WTC11 (cell line): ENCODE measurements around the gene CLNK. TPM values are rescaled to one million over a fixed set of nuclear protein-coding genes. Genes with fewer than 3 reads are reported as not detected.

Experiments
- ATAC-seq: fragments of 200-7000 bp; cut with Tn5 transposase; 2 replicates; pipeline ENCODE4 v1.10.0; 2021; ENCODE audit warnings: mild to moderate bottlenecking, moderate library complexity
- CTCF ChIA-PET: fragments of 300-600 bp; sonication (Branson Sonifier 250); formaldehyde crosslinking; loops from one replicate; lab custom pipeline; 2021; ENCODE audit warnings: antibody characterized with exemption; lab: Charles Lee
- POLR2A ChIA-PET: fragments of 350-600 bp; sonication (Branson Sonifier 250); formaldehyde crosslinking; loops from one replicate; lab custom pipeline; 2021; ENCODE audit warnings: antibody characterized with exemption; lab: Charles Lee
- DNase-seq: peaks from one replicate; pipeline ENCODE4 v3.0.0; 2021; ENCODE audit warnings: low spot score
- H3K27ac Mint-ChIP-seq: 2 replicates; pipeline ENCODE4 v1.8.0; 2021; ENCODE audit warnings: mixed read lengths
- H3K27me3 Mint-ChIP-seq: 2 replicates; pipeline ENCODE4 v1.8.0; 2021; ENCODE audit warnings: low read depth, mild to moderate bottlenecking, moderate library complexity, mixed read lengths
- H3K36me3 Mint-ChIP-seq: 2 replicates; pipeline ENCODE4 v1.8.0; 2021; ENCODE audit warnings: mixed read lengths
- H3K4me1 Mint-ChIP-seq: 2 replicates; pipeline ENCODE4 v1.8.0; 2022; ENCODE audit warnings: mixed read lengths
- H3K4me3 Mint-ChIP-seq: 2 replicates; pipeline ENCODE4 v1.8.0; 2021; ENCODE audit warnings: mild to moderate bottlenecking, moderate library complexity, mixed read lengths
- H3K9me3 Mint-ChIP-seq: 2 replicates; pipeline ENCODE4 v1.8.0; 2021; ENCODE audit warnings: mixed read lengths
- MYBL2 ChIP-seq: sonication (generic); formaldehyde crosslinking; IDR thresholded peaks from 2 replicates; pipeline ENCODE4 v1.8.1; 2023; ENCODE audit warnings: mild to moderate bottlenecking, moderate library complexity, missing genetic modification reagents
- NFATC4 ChIP-seq: fragments of 250-450 bp; sonication (Bioruptor Pico); IDR thresholded peaks from 2 replicates; pipeline ENCODE4 v1.9.0; 2021; ENCODE audit warnings: mild to moderate bottlenecking
- NR1H2 ChIP-seq: sonication (generic); formaldehyde crosslinking; IDR thresholded peaks from 2 replicates; pipeline ENCODE4 v1.9.0; 2021; ENCODE audit warnings: mild to moderate bottlenecking, moderate library complexity, missing genetic modification reagents
- RORB ChIP-seq: fragments of 250-450 bp; sonication (Bioruptor Pico); IDR thresholded peaks from 2 replicates; pipeline ENCODE4 v1.9.0; 2021; ENCODE audit warnings: mild to moderate bottlenecking
- SMAD3 ChIP-seq: sonication (generic); formaldehyde crosslinking; IDR thresholded peaks from 2 replicates; pipeline ENCODE4 v1.8.0; 2022; ENCODE audit warnings: missing genetic modification reagents, mild to moderate bottlenecking, borderline replicate concordance
- ZNF219 ChIP-seq: sonication (generic); formaldehyde crosslinking; IDR thresholded peaks from 2 replicates; pipeline ENCODE4 v1.8.0; 2023; ENCODE audit warnings: missing genetic modification reagents, mild to moderate bottlenecking, borderline replicate concordance
- ZNF232 ChIP-seq: sonication (generic); formaldehyde crosslinking; IDR thresholded peaks from 2 replicates; pipeline ENCODE4 v1.8.0; 2022; ENCODE audit warnings: mild to moderate bottlenecking, missing genetic modification reagents
- total RNA-seq: library from RNA; stranded (reverse); gene quantifications from 3 replicates; pipeline ENCODE4 v1.2.3, GENCODE V29; 2021
- TF ChIP-seq, protein P1 (sequence below): sonication (generic); formaldehyde crosslinking; IDR thresholded peaks from 2 replicates; pipeline ENCODE4 v1.8.0; 2022; ENCODE audit warnings: missing genetic modification reagents
- TF ChIP-seq, protein P2 (sequence below): fragments of 250-450 bp; sonication (Bioruptor Pico); IDR thresholded peaks from 2 replicates; pipeline ENCODE4 v1.9.0; 2021; ENCODE audit warnings: mild to moderate bottlenecking
- TF ChIP-seq, protein P3 (sequence below): sonication (generic); formaldehyde crosslinking; IDR thresholded peaks from 2 replicates; pipeline ENCODE4 v1.8.0; 2022; ENCODE audit warnings: mild to moderate bottlenecking, missing genetic modification reagents
- TF ChIP-seq, protein P4 (sequence below): fragments of 200-600 bp; IDR thresholded peaks from 2 replicates; pipeline ENCODE4 v1.8.0; 2022; ENCODE audit warnings: antibody characterized with exemption
- TF ChIP-seq, protein P5 (sequence below): sonication (generic); formaldehyde crosslinking; IDR thresholded peaks from 2 replicates; pipeline ENCODE4 v1.8.1; 2023; ENCODE audit warnings: mild to moderate bottlenecking, missing genetic modification reagents, moderate library complexity
- TF ChIP-seq, protein P6 (sequence below): sonication (generic); formaldehyde crosslinking; IDR thresholded peaks from 2 replicates; pipeline ENCODE4 v1.8.1; 2022; ENCODE audit warnings: low read depth, mild to moderate bottlenecking, moderate library complexity, missing genetic modification reagents, borderline replicate concordance
- TF ChIP-seq, protein P7 (sequence below): fragments of 250-450 bp; sonication (Bioruptor Pico); IDR thresholded peaks from 2 replicates; pipeline ENCODE4 v1.9.0; 2021; ENCODE audit warnings: mild to moderate bottlenecking
- TF ChIP-seq, protein P8 (sequence below): sonication (generic); formaldehyde crosslinking; IDR thresholded peaks from 2 replicates; pipeline ENCODE4 v1.8.1; 2022; ENCODE audit warnings: mild to moderate bottlenecking, moderate library complexity, missing genetic modification reagents
- TF ChIP-seq, protein P9 (sequence below): sonication (generic); formaldehyde crosslinking; conservative IDR thresholded peaks from 2 replicates; pipeline ENCODE4 v1.8.1; 2022; ENCODE audit warnings: mild to moderate bottlenecking, missing genetic modification reagents

Gene CLNK
- total RNA-seq, 1 experiment from 2014 or later, result not detected

DNA sequence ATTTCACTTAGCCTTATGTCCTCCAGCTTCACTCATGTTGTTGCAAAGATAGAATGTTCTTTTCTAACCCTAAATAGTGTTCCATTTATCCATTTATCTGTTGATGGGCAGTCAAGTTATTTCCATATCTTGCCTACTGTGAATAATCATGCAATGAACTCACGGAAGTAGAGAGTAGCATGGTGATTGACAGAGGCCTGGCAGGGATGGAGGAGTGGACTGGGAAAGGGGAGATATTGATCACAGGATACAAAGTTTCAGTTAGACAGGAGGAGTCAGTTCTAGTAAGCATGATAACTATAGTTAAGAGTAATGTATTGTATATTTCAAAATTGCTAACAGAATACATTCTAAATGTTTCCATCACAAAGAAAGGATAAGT, 10.3 kb upstream of the CLNK start:
- CTCF ChIA-PET, result no interaction called here

DNA sequence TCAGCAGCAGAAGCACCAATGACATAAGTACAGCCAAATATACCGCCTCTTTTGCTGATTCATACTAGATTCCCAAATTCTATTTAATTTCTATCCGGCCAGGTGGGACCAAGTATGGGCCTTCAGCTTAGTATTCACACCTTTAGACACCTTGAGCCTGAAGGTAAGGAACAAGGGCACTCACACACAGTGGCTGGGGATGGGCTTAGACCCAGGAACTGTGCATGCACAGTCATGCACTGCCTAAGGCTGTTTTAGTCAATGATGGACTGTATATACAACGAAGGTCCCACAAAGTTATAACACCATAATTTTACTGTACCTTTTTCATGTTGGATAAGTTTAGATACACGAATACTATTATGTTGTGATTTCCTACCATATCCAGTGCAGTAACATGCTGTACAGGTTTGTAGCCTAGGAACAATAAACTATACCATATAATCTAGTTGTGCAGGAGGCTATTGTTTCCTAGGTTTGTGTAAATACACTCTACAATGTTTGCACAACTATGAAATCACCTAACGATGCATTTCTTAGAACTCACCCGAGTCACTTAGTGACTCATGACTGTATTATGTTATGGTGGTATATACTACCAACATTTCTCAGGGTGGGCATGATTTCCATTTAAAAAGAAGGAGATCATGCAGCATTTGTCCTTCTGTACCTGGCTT, 9.7 kb upstream of the CLNK start:
- POLR2A ChIA-PET, result no interaction called here
- Mint-ChIP-seq H3K9me3 (peaks cover 80% of the 10 kb centered on the region), H3K27me3 (peaks cover 5% of the 10 kb centered on the region; the same call in 1 of the 2 replicates)
- TF ChIP-seq, protein P1, sequence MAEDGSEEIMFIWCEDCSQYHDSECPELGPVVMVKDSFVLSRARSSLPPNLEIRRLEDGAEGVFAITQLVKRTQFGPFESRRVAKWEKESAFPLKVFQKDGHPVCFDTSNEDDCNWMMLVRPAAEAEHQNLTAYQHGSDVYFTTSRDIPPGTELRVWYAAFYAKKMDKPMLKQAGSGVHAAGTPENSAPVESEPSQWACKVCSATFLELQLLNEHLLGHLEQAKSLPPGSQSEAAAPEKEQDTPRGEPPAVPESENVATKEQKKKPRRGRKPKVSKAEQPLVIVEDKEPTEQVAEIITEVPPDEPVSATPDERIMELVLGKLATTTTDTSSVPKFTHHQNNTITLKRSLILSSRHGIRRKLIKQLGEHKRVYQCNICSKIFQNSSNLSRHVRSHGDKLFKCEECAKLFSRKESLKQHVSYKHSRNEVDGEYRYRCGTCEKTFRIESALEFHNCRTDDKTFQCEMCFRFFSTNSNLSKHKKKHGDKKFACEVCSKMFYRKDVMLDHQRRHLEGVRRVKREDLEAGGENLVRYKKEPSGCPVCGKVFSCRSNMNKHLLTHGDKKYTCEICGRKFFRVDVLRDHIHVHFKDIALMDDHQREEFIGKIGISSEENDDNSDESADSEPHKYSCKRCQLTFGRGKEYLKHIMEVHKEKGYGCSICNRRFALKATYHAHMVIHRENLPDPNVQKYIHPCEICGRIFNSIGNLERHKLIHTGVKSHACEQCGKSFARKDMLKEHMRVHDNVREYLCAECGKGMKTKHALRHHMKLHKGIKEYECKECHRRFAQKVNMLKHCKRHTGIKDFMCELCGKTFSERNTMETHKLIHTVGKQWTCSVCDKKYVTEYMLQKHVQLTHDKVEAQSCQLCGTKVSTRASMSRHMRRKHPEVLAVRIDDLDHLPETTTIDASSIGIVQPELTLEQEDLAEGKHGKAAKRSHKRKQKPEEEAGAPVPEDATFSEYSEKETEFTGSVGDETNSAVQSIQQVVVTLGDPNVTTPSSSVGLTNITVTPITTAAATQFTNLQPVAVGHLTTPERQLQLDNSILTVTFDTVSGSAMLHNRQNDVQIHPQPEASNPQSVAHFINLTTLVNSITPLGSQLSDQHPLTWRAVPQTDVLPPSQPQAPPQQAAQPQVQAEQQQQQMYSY, result no peak
- TF ChIP-seq, protein P2, sequence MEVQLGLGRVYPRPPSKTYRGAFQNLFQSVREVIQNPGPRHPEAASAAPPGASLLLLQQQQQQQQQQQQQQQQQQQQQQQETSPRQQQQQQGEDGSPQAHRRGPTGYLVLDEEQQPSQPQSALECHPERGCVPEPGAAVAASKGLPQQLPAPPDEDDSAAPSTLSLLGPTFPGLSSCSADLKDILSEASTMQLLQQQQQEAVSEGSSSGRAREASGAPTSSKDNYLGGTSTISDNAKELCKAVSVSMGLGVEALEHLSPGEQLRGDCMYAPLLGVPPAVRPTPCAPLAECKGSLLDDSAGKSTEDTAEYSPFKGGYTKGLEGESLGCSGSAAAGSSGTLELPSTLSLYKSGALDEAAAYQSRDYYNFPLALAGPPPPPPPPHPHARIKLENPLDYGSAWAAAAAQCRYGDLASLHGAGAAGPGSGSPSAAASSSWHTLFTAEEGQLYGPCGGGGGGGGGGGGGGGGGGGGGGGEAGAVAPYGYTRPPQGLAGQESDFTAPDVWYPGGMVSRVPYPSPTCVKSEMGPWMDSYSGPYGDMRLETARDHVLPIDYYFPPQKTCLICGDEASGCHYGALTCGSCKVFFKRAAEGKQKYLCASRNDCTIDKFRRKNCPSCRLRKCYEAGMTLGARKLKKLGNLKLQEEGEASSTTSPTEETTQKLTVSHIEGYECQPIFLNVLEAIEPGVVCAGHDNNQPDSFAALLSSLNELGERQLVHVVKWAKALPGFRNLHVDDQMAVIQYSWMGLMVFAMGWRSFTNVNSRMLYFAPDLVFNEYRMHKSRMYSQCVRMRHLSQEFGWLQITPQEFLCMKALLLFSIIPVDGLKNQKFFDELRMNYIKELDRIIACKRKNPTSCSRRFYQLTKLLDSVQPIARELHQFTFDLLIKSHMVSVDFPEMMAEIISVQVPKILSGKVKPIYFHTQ, result no peak
- TF ChIP-seq, protein P3, sequence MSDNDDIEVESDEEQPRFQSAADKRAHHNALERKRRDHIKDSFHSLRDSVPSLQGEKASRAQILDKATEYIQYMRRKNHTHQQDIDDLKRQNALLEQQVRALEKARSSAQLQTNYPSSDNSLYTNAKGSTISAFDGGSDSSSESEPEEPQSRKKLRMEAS (CRISPR knock-in tag), result no peak
- TF ChIP-seq, protein P4, sequence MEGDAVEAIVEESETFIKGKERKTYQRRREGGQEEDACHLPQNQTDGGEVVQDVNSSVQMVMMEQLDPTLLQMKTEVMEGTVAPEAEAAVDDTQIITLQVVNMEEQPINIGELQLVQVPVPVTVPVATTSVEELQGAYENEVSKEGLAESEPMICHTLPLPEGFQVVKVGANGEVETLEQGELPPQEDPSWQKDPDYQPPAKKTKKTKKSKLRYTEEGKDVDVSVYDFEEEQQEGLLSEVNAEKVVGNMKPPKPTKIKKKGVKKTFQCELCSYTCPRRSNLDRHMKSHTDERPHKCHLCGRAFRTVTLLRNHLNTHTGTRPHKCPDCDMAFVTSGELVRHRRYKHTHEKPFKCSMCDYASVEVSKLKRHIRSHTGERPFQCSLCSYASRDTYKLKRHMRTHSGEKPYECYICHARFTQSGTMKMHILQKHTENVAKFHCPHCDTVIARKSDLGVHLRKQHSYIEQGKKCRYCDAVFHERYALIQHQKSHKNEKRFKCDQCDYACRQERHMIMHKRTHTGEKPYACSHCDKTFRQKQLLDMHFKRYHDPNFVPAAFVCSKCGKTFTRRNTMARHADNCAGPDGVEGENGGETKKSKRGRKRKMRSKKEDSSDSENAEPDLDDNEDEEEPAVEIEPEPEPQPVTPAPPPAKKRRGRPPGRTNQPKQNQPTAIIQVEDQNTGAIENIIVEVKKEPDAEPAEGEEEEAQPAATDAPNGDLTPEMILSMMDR, result no peak
- TF ChIP-seq ZNF232 (CRISPR knock-in tag) (no peak), MYBL2 (no peak)
- TF ChIP-seq, all 79 proteins: peak for 0
- H3K4me3 Mint-ChIP-seq, result no peak overlapping the region
- peaks cover 55% of the 10 kb centered on the region for H3K36me3 Mint-ChIP-seq
- DNase-seq (no peak), ATAC-seq (no peak)
- CTCF ChIA-PET, result no interaction called here
- no peaks in the 10 kb centered on the region for H3K4me1 Mint-ChIP-seq
- no peak overlapping the region for H3K27ac Mint-ChIP-seq

More for the DNA sequence above, 10.3 kb upstream of the CLNK start:
- Mint-ChIP-seq H3K27me3 (peaks cover 5% of the 10 kb centered on the region; the same call in 1 of the 2 replicates), H3K4me1 (no peaks in the 10 kb centered on the region), H3K27ac (no peak overlapping the region), H3K36me3 (peaks cover 54% of the 10 kb centered on the region), H3K9me3 (peaks cover 77% of the 10 kb centered on the region), H3K4me3 (no peak overlapping the region)
- POLR2A ChIA-PET, result no interaction called here
- DNase-seq, result no peak
- no peak for ATAC-seq
- TF ChIP-seq NFATC4 (CRISPR knock-in tag), result no peak
- TF ChIP-seq ZNF219 (CRISPR knock-in tag), result no peak
- TF ChIP-seq SMAD3, result no peak
- no peak for TF ChIP-seq NR1H2 (CRISPR knock-in tag)
- TF ChIP-seq, protein P5, sequence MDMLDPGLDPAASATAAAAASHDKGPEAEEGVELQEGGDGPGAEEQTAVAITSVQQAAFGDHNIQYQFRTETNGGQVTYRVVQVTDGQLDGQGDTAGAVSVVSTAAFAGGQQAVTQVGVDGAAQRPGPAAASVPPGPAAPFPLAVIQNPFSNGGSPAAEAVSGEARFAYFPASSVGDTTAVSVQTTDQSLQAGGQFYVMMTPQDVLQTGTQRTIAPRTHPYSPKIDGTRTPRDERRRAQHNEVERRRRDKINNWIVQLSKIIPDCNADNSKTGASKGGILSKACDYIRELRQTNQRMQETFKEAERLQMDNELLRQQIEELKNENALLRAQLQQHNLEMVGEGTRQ (CRISPR knock-in tag), result no peak
- TF ChIP-seq RORB (CRISPR knock-in tag), result no peak
- TF ChIP-seq, protein P6, sequence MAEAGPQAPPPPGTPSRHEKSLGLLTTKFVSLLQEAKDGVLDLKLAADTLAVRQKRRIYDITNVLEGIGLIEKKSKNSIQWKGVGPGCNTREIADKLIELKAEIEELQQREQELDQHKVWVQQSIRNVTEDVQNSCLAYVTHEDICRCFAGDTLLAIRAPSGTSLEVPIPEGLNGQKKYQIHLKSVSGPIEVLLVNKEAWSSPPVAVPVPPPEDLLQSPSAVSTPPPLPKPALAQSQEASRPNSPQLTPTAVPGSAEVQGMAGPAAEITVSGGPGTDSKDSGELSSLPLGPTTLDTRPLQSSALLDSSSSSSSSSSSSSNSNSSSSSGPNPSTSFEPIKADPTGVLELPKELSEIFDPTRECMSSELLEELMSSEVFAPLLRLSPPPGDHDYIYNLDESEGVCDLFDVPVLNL (CRISPR knock-in tag), result no peak
- TF ChIP-seq, protein P7, sequence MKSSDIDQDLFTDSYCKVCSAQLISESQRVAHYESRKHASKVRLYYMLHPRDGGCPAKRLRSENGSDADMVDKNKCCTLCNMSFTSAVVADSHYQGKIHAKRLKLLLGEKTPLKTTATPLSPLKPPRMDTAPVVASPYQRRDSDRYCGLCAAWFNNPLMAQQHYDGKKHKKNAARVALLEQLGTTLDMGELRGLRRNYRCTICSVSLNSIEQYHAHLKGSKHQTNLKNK (CRISPR knock-in tag), result no peak
- TF ChIP-seq, protein P8, sequence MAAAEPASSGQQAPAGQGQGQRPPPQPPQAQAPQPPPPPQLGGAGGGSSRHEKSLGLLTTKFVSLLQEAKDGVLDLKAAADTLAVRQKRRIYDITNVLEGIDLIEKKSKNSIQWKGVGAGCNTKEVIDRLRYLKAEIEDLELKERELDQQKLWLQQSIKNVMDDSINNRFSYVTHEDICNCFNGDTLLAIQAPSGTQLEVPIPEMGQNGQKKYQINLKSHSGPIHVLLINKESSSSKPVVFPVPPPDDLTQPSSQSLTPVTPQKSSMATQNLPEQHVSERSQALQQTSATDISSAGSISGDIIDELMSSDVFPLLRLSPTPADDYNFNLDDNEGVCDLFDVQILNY (CRISPR knock-in tag), result no peak
- TF ChIP-seq, protein P9, sequence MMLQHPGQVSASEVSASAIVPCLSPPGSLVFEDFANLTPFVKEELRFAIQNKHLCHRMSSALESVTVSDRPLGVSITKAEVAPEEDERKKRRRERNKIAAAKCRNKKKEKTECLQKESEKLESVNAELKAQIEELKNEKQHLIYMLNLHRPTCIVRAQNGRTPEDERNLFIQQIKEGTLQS (CRISPR knock-in tag), result no peak
